CD4-positive, alpha-beta T cell treated with Interferon gamma for 1 hour (primary cell): ENCODE measurements around the gene HLA-DQA1.
"Not testable (repeated sequence)": the region's sequence is repeated elsewhere in the genome, so short reads cannot be mapped to it uniquely, and the experiment has no call there.

ENCODE experiments used
- DNase-seq: peaks from one replicate; pipeline ENCODE4 v3.0.0-alpha.2; 2020

The HLA-DQA1 gene

DNA sequence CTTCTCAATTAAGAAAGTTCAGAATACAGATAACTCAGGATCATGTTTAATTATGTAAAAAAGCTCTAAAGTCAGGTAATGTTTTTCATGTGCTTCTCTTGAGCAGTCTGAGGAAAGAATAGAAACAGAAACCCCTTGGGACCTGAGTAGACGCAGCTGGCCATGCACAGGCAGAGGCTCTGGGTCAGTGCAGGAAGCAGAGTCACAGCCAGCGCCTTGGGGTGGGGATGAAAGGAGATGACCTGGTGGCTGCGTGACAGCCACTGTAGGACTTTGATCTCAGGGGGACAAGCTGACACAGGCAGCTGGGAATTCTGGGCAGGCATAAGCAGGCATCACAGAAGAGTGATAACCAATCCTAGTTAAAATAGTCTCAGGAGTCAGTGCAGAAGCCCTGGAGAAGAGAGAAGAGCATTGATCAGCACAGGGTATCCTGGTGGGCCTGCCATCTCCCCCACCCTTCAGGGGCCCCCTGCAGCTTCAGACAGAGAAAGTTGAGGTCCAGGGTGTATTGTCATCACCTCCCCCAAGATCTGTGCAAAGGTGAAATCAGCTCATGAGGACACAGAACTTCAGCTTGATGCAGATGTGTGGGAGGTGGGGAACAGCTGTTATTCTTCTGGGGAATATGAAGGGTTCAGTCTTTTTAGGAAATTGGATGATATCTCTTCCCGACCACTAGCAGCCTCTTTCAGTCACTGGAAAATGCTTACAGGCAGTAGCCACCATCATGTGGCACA, 22.8 kb downstream of the HLA-DQA1 start:
- DNase-seq = no peak

DNA sequence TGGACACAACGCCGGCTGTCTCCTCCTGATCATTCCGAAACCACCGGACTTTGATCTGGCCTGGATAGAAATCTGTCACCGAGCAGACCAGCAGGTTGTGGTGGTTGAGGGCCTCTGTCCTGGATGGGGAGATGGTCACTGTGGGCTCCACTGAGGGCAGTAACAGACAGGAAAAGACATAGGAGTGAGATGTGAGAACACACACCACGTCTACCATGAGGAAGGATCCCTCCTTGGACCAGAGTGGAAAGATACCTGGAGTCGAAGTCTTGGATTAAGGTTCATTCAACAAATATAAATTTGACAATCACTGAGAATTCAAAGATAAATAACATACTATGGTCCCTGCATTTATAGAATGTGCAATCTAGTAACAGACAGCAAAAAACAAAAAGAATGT, 24.9 kb downstream of the HLA-DQA1 start:
- no peak for DNase-seq

DNA sequence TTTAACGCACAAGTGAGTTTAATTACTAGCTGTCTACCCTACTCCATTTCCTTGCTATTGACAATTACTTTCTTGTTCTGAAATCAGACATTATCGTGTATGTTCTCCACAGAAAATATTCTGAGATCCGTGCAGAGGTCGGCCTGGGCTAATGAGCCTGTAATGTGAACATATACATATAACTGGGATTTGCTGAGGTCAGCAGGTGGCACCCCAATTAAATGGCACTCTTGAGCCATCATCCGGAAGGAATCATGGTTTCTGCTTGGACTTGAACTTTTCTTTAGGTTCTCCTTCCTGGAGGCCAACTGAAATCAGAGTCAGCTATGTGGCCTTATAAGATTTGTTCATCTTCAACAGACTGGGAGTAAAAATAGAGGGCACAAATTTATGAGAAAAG, 25.6 kb downstream of the HLA-DQA1 start:
- no peak for DNase-seq

DNA sequence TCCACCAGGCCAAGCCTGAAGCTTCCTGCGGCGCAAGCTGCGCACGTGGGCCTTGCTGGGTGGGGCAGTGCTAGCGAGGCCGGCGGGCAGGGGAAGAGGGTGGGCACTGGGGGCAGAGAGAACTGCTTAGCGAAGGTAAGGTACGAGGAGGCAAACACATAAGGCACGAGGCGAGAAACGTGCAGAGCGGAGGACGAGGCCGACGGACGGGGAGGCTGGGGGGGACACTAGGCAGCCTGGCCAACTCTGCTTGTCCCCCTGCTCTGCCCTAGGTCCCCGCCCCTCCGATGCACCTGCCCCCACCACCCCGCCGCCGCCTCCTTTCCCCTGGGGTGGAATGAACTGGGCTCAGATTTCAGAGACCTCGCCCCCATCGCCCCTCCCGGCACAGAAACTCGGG, 27.1 kb downstream of the HLA-DQA1 start:
- no peak for DNase-seq

DNA sequence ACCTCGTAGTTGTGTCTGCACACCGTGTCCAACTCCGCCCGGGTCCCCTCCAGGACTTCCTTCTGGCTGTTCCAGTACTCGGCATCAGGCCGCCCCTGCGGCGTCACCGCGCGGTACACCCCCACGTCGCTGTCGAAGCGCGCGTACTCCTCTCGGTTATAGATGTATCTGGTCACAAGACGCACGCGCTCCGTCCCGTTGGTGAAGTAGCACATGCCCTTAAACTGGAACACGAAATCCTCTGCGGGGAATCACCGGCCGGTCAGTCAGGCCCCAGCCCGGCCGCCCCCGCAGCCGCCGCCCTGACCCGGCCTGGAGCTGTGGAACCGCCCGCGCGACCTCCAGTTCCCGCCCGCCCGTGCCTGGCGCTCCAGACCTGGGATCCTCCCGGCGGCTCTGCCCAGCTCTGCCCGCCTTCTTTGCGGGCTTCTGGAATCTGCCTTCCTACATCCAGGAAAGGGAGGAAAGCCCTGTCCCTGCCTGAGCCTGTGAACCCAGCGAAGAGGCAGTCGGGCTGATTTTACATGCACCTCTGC, 27.7 kb downstream of the HLA-DQA1 start:
- DNase-seq = no peak

DNA sequence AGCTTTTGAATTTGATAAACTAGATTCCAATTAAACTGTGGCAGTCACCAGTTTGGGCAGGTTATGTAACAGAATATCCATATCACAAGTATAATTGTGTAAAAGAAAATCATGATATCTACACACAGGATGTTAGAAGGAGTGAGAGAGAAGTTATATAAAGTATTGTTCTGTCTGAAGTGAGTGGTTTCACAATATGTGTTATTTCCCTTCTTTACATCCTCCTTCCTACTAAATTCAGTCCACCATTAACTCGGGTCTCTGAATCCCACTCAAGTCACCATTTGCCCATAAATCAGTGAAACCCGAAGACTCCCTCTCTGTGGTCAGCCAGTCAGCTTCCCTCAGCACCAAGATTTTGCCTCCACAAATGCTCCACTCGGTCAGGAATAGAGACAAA, 28.5 kb downstream of the HLA-DQA1 start:
- no peak for DNase-seq

DNA sequence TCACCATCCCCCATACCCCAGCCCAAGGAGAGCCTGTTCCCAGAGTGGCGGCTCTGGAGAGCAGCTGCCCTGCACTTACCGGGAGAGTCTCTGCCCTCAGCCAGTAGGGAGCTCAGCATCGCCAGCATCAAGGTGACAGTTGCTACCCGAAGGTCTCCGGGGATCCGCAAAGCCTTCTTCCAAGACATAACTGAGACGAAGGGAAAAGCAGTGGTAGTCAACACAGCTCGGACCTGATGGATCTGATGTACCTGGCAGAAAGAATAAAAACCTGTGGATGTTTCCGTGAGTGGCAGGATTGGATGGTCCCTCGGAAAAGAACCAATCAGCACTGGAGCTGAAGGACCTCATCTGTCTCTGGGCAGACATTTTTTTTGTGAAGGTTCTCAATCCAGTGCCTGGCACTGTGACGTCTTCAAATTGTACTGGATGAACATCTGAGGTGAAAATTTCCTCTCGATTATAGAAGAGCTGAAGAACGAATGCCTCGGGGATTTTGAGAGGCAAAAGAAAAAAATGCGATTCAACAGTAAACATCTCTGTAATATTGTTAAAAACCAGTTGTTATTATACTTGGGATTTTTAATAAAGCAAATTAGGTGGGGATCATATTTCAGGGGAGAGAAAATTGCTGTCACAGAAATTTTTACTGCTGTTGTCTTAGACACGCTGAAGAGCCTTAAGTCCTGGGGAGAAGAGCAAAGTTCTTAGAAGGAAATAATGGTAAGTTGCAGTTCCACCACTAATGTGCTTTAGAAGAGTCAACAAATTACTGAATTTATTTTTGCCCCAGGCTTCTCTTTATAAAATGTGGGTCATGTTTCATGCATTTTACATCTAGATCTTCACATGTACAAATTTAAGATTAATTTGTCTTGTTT, 29.5 kb downstream of the HLA-DQA1 start, which contains the start of gene HLA-DQB1:
TSS of gene HLA-DQB1 (minus strand) at position 238 of the 881 bp plus-strand sequence. CDS start at position 188, 50 bp downstream.
- DNase-seq = peak; percentile 75

DNA sequence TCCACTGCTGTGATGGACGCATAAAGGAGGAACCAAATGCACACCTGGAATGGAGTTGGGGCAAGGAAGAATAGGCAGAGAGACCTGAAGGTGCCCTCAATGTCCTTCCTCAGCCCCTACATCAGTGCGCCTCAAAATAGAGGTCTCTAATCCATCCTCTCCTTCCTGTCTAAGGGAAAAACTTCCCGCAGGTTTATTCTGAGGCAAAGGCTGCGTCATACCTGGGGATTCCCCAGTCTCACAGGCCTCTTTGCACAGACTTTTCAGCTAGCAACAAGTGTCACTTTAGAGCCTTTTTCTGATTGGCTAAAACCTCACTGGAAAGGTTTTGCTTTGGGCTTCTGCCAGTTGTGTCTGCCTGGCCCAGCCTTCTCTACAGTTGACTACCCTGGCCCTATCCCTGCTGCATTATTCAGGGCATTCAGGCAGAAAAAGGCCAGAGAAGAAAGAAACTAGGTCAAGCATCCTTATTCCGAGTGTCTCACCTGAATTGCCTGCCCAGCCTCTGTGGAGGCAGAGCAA, 31.1 kb downstream of the HLA-DQA1 start:
- DNase-seq = peak; percentile 76

DNA sequence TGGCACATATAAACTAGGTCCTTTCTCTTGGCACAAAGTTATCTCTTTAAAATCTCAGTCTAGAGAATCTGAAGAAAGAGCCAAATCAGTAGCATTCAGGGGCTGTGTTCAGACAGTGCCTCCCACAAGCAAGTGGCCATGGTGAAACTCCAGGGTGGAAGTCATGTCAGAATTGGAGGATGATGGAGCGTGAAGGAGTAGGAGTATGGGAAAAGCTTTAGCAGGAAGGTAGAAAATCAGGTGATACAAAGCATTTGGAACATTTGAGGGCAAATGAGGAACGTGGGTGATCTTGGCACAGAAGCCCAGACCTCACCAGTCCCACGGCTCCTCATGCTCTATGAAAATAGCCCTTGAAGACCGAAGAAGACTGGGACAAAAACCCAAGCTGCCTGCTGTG, 32.0 kb downstream of the HLA-DQA1 start:
- DNase-seq = no peak

DNA sequence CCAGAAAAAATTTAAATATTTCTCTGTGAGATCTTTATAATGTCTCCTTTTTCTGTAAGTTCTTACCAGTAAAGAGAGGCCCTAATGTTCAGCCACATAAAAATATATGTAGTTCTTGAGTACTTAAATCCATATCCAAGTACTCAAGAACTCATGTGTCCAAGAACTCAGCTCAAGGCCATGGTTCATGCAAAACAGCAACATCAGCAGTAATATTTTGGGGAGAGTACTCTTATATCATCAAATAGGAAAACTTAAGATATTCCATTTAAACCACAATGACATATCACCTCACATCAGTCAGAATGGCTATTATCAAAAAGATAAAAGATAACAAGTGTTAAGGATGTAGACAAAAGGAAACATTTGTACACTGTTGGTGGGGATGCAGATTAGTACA, 32.7 kb downstream of the HLA-DQA1 start:
- no peak for DNase-seq

DNA sequence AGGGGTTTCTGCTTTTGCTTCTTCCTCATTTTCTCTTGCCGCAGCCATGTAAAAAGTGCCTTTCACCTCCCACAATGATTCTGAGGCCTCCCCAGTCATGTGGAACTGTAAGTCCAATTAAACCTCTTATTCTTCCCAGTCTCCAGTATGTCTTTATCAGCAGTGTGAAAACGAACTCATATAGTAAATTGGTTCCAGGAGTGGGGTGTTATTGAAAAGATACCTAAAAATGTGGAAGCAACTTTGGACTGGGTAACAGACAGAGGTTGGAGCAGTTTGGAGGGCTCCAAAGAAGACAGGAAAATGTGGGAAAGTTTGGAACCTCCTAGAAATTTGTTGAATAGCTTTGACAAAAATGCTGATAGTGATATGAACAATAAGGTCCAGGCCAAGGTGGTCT, 34.7 kb downstream of the HLA-DQA1 start:
- DNase-seq = not testable (repeated sequence)

DNA sequence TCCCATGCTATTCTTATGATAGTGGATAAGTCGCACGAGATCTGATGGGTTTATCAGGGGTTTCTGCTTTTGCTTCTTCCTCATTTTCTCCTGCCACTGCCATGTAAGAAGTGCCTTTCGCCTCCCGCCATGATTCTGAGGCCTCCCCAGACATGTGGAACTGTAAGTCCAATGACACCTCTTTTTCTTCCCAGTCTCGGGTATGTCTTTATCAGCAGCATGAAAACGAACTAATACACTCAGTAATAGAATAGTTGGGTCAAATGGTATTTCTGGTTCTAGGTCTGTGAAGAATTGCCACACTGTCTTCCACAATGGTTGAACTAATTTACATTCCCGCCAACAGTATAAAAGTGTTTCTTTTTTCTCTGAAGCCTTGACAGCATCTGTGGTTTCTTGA, 36.9 kb downstream of the HLA-DQA1 start:
- DNase-seq = not testable (repeated sequence)

DNA sequence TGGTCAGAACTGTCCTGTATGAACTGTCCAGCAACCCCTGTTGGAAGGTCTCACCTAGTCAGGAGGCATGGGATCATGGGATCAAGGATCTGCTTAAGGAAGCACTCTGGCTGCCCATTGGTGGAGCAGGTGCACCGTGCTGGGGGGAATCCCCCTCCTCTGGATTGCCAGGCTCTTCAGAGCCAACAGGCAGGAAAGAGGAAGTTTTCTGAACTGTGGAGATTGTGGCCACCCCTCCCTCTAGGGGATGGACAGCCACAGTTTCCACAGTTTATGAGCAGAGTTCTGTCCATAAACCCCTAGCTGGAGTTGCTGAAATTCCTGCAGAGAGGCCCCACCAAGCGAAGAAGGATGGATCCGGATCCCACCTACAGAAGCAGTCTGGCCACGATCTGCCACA, 42.3 kb downstream of the HLA-DQA1 start:
- no peak for DNase-seq

DNA sequence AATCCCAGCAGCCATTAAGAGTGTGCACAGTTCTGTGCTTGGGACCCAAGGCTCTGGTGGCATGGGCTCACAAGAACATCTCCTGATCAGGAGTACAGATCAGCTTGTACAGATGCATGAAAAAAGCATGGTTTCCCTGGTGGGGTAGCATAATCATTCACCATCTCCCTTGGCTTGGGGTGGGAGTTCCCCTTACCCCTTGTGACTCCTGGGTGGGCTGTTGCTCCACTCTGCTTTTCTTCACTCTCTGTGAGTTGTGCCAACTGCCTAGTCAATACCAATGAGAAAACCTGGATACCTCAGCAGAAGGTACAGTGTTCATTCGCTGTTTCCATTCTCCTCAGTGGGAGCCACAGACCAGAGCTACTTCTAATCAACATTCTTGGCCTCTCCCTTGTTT, 42.8 kb downstream of the HLA-DQA1 start:
- DNase-seq = no peak

DNA sequence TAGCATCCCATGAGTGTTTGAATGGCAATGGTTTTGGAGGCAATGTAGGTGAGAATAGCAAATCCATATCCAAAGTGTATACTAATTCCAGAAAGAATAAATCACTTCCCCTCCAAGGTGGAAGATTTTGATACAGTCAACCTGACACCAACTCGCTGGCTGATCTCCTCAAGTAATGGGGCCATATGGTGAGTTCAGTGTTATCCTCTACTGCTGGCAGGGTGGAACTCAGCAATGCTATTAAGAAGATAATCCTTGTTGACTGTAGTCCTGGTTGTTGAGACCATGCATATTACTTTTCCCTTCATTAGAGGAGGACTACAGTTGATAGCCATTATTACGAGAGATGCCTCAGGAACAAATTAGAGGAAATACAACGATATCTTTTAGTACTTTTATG, 47.0 kb downstream of the HLA-DQA1 start:
- no peak for DNase-seq

DNA sequence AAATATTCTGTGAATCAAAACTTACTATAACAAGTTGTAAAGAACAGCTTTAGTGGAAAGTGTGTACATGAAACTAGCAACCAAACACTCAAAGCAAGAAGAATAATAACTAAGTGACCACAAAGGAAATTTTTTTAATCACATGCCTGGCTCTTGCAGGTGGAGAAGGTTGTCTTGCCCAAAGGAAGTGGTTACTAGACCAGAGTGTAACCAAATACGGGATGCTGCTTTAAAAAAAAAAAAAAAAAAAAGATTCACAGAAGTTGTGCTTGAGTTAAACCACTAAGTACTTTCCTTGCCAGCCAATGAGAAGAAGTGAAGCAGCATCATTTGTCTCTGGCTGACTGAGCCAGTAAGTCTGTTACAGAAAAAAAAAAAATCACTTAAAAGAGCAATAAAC, 48.4 kb downstream of the HLA-DQA1 start:
- peak; percentile 65 for DNase-seq

DNA sequence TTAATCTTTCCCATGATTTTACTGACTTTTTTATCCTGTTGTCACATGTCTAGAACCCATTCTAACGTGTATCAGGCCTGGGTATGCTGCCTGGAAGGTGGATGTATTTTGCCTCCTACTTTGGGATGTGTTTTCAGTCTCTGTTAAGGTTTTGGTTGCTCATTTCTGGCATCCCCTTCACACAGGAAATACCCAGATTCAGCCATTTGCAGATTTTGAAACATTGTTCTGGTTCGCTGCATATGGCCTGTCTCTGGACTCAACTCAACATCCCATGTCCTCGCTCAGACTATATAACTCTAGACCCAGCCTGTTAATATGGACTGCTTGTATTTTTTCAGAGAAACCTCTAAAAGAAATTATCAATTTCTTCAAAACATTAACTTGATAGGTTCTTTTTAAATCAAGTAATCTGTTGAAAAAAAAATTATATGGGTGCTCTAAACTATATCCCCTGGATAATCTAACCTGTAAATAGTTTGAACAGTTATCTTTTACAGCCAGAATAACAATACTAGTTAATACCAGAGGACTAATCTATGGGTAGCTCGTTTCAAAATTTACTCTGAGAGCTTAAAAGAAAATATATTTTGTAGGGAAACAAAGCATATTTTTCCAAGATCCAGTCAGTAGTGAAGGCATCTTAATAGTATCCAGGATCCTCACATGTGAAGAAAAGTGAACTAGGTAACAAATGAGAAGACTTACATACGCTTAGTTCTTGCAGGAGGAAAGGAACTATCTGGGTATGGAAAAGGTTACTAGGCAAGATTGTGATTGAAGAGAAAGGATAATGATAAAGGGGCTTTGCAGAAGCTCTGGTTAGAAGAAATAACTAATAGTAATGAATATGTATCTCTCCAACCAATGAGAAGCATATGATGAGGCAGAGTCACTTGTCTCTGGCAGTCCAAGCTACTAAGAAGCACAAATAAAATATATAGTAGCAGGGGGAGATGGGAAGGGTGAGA, 52.6 kb downstream of the HLA-DQA1 start:
- DNase-seq = peak; percentile 19

DNA sequence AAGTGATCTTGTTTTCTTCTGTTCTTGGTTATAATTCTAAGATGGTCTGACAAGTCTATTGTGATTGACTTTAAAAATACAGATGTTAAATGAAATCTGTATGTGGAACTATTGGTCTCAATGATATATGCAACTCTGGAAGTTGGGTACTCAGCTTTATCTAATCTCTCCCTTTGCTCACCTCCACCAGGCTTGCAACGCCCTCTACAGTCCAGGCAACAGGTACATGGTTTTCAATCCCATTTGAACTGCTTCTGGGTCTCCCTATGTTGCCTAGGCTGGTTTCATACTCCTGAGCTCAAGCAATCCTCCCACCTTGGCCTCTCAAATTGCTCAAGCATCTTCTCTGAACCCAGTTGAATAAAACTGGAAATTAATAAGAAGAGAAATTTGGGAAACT, 54.8 kb downstream of the HLA-DQA1 start:
- DNase-seq = peak; percentile 80
